GM18909 (cell line): Measurements from ENCODE around the gene SCGB3A1.

ENCODE experiments used
- ATAC-seq: cut with Tn5 transposase; IDR thresholded peaks from one replicate; pipeline ENCODE4 v1.9.1; 2021; ENCODE audit warnings: mild to moderate bottlenecking; ENCODE audit not compliant: unreplicated experiment, poor library complexity

SCGB3A1 gene

GRCh38 chr5:180591311-180591887 lies at the start of gene SCGB3A1:
Gene SCGB3A1, minus strand, starts transcription at chr5:180591499. Its CDS starts 37 bp downstream, at chr5:180591462.
- no peak for ATAC-seq

GRCh38 chr5:180640611-180640860 lies 49.2 kb upstream of the SCGB3A1 start:
- ATAC-seq, result no peak

GRCh38 chr5:180639741-180640610 lies 48.7 kb upstream of the SCGB3A1 start:
- no peak for ATAC-seq

GRCh38 chr5:180639287-180639686 lies 48.0 kb upstream of the SCGB3A1 start:
- ATAC-seq, result no peak

GRCh38 chr5:180637962-180638680 lies 46.8 kb upstream of the SCGB3A1 start:
- no peak for ATAC-seq

GRCh38 chr5:180636403-180637075 lies 45.2 kb upstream of the SCGB3A1 start:
- ATAC-seq, result no peak

- ATAC-seq, result no peak
Measured at GRCh38 chr5:180636016-180636402, 44.7 kb upstream of the SCGB3A1 start.

GRCh38 chr5:180633283-180634177 lies 42.2 kb upstream of the SCGB3A1 start:
- no peak for ATAC-seq

GRCh38 chr5:180632768-180633167 lies 41.5 kb upstream of the SCGB3A1 start:
- no peak for ATAC-seq

GRCh38 chr5:180631549-180632383 lies 40.5 kb upstream of the SCGB3A1 start:
- no peak for ATAC-seq

GRCh38 chr5:180630426-180630825 lies 39.1 kb upstream of the SCGB3A1 start:
- no peak for ATAC-seq

GRCh38 chr5:180629831-180630382 lies 38.6 kb upstream of the SCGB3A1 start:
- no peak for ATAC-seq

GRCh38 chr5:180628827-180629750 lies 37.8 kb upstream of the SCGB3A1 start:
- ATAC-seq, result no peak

- no peak for ATAC-seq
Measured at GRCh38 chr5:180628211-180628610, 36.9 kb upstream of the SCGB3A1 start.

GRCh38 chr5:180627386-180628120 lies 36.3 kb upstream of the SCGB3A1 start:
- ATAC-seq, result no peak

- ATAC-seq, result no peak
Measured at GRCh38 chr5:180626661-180627385, 35.5 kb upstream of the SCGB3A1 start.
